AG04449 (cell line): ENCODE results near the gene RAB7A.
A peak's percentile ranks its signal among the peaks of the same experiment; 100 is the strongest.

Experiments used
- CTCF ChIA-PET: fragments of 350-600 bp; formaldehyde crosslinking; extraction: SDS; loops from one replicate; lab custom pipeline; 2021; ENCODE audit warnings: antibody characterized with exemption; lab: Yijun Ruan, JAX
- POLR2A ChIA-PET: fragments of 400-600, 350-600 bp; formaldehyde crosslinking; extraction: SDS; loops from one replicate; lab custom pipeline; 2020; ENCODE audit warnings: antibody characterized with exemption, inconsistent platforms; lab: Yijun Ruan, JAX
- DNase-seq: peaks from one replicate; pipeline ENCODE4 v3.0.0-alpha.2; 2010; ENCODE audit warnings: low read depth, low spot score
- H3K4me3 ChIP-seq: 2 replicates; pipeline ENCODE4 v1.5.1; 2011; ENCODE audit warnings: low read depth, mild to moderate bottlenecking, control low read depth, low read length
- TF ChIP-seq, protein P1 (sequence below): IDR thresholded peaks from one replicate; pipeline ENCODE4 v1.5.1; 2011; ENCODE audit warnings: mild to moderate bottlenecking, moderate library complexity, low read length, control low read depth, inconsistent platforms; ENCODE audit not compliant: insufficient read depth; ENCODE audit errors: missing control alignments

RAB7A gene

DNA sequence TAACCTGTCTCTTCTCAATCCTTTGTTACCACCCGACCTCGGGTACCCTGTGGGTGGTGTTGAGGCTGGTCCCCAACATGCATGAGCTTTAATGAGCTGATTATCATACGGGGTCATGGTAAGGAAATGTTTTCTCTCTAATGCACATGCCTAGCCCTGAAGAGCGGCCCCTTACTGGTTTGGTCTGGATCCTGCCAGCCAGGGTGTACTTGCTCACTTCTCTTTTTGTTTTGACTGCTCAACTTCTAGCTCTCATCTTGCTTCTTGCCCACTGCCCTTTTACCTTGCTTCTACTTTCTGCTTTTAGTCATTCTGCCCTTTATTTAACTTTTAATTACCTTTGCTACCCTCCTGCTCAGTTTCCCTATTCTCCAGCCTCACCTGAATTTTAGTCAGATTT lies 109.1 kb downstream of the RAB7A start:
- no peak for DNase-seq
- TF ChIP-seq, protein P1, sequence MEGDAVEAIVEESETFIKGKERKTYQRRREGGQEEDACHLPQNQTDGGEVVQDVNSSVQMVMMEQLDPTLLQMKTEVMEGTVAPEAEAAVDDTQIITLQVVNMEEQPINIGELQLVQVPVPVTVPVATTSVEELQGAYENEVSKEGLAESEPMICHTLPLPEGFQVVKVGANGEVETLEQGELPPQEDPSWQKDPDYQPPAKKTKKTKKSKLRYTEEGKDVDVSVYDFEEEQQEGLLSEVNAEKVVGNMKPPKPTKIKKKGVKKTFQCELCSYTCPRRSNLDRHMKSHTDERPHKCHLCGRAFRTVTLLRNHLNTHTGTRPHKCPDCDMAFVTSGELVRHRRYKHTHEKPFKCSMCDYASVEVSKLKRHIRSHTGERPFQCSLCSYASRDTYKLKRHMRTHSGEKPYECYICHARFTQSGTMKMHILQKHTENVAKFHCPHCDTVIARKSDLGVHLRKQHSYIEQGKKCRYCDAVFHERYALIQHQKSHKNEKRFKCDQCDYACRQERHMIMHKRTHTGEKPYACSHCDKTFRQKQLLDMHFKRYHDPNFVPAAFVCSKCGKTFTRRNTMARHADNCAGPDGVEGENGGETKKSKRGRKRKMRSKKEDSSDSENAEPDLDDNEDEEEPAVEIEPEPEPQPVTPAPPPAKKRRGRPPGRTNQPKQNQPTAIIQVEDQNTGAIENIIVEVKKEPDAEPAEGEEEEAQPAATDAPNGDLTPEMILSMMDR: no peak
- H3K4me3 ChIP-seq: no peak overlapping the region
- ChIA-PET CTCF (interaction anchor here (1.7 kb wide), 1 partner anchor 11 kb away, joined by 5 read pairs; no protein-coding TSS in a partner anchor), POLR2A (interaction anchor here (0.6 kb wide), 1 partner anchor 45 kb away, joined by 5 read pairs; no protein-coding TSS in a partner anchor)

DNA sequence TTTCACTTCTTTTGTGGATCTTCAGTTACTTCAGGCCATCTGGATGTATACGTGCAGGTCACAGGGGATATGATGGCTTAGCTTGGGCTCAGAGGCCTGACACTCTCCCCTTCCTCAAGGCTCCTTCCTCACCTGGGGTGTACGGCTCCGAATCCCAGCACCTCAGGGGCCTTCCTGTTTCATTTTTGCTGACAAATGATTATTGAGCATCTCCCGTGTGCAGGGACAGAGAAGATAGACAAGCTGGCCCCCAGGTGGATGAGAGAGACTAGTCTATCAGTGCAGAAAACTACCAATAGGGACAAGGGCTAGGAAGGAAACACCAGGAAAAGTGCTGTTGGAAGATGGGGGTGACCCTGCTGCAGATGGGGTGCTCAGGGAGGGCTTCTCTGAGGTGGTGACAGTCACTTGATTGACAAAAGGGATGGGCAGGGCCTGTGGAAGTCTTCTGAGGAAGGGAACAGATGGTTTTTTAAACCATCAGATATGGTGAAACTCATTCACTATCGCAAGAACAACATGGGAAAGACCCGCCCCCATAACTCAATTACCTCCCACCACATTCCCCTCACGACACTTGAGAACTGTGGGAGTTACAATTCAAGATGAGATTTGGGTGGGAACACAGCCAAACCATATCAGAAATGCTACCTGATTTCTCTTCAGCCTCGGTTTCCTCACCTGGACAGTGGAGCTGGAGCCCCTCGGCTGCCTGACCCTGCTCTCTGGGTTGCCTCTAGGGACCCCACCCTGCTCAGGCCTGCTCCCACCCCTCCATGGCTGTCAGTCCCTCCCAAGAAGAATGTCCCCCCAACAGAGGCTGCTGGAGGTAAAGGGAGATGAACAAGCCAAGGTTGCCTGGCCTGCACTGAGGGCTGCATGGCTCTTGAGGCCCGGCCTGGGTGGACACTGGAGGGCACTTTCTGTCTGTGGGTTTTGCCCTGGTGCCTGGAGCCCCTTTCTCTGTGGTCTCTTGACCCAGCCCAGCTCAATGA lies 116.2 kb downstream of the RAB7A start:
- ChIA-PET POLR2A (no interaction called here), CTCF (interaction anchor here (1.0 kb wide), 1 partner anchor 225 kb away, joined by 3 read pairs; no protein-coding TSS in a partner anchor)
- TF ChIP-seq, protein P1: no peak
- no peak overlapping the region for H3K4me3 ChIP-seq
- no peak for DNase-seq

DNA sequence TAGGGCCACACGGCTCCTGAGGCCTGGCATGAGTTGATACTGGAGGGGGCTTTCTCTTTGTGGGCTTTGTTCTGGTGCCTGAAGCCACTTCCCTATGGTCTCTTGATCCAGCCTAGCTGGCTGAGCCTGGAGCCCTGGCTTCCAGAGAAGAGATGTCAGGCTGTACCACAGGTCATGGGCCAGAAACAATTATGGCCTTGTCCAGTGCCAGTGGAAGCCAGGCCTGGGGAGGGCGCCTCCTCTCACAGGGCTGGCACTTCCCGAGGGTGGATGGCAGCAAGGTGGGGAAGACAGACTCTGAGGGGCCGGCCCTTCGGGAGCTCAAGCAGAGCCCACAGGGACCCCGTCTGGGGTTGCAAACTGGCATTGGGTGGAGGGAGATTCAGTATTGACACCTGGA lies 118.5 kb downstream of the RAB7A start:
- TF ChIP-seq, protein P1: no peak
- no peak for DNase-seq
- ChIA-PET POLR2A (interaction anchor here (0.8 kb wide), 1 partner anchor 164 kb away, joined by 3 read pairs; no protein-coding TSS in a partner anchor), CTCF (interaction anchor here (2.4 to 6.7 kb wide), 4 partner anchors 32 to 227 kb away, joined by 11 to 66 read pairs (median 34); no protein-coding TSS in a partner anchor)
- no peak overlapping the region for H3K4me3 ChIP-seq

DNA sequence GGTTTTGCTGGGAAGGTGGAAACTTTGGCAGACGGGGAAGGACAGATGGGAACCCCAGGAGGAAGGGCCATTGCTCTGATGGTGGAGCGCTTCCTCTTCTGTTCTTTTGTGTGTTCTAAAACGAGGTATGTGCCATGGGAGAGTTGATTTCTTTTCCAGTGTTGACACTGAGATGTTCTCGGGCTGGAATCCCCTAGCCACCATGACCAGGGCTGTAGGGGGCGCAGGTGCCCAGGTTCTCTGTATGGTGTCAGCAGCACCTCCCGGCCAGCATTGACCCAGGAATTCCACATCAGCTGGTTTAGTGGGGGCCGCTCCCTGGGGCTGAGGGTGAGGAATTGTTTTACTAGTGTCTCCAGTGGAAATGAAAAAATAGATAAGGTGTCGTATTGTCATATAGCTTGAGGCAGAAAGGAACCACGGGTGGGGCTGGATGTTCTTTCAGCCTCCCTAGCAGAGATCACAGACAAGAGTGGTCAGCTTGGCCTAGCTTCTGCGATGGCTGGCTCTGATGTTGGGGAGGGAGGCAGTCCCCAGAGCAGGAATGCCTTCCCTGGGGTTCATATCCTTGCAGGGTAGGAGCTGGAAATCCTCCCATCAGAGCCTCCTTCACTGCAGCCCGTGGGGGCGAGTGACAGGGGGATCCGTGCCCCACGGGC lies 119.3 kb downstream of the RAB7A start:
- TF ChIP-seq, protein P1: no peak
- H3K4me3 ChIP-seq: peak overlapping the region; percentile 48
- DNase-seq: no peak
- CTCF ChIA-PET: interaction anchor here (0.6 to 6.7 kb wide), 27 partner anchors 10 to 236 kb away, joined by 3 to 66 read pairs (median 4); partner anchors contain the start of gene RPN1
- POLR2A ChIA-PET: interaction anchor here (0.8 to 1.3 kb wide), 3 partner anchors 165 to 228 kb away, joined by 3 to 6 read pairs (median 5); no protein-coding TSS in a partner anchor

DNA sequence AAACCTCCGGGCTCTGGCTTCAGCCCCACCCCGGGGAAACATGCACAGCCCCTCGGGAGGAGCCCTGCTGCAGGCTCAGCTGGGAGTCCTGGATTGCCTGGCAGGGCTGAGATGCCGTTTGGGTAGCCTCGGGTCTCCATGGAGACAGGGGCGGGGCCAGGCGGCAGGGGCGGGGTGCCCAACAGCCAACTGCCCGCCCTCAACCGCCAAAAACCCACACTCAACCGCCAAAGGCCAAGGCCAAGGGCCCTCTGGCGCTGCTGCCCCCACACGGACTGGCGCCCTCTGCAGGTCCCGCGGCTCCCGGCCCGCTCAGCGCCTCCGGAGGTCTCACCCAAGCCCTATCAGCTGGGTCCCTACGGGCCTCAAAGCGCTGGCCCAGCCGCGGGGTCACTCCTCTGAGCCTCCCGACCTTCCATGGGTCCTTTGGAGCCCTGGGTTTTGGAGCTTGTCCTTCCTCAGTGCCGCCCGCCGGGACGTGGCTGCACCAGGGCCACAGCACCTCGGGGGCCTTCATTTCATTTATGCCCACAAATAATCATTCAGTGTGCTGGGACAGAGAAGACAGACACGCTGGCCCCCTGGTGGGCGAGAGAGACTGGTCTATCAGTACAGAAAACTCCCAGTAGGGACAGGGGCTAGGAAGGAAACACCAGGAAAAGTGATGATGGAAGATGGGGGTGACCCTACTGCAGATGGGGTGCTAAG lies 119.9 kb downstream of the RAB7A start:
- H3K4me3 ChIP-seq: peak overlapping the region; percentile 48
- POLR2A ChIA-PET: interaction anchor here (0.8 to 1.3 kb wide), 2 partner anchors 165 to 228 kb away, joined by 5 to 6 read pairs; no protein-coding TSS in a partner anchor
- CTCF ChIA-PET: interaction anchor here (0.6 to 6.7 kb wide), 29 partner anchors 10 to 237 kb away, joined by 3 to 66 read pairs (median 4); partner anchors contain the start of gene RPN1
- no peak for DNase-seq
- TF ChIP-seq, protein P1: peak; percentile 66
